ENCODE results near the gene PLXNA2.

DNA sequence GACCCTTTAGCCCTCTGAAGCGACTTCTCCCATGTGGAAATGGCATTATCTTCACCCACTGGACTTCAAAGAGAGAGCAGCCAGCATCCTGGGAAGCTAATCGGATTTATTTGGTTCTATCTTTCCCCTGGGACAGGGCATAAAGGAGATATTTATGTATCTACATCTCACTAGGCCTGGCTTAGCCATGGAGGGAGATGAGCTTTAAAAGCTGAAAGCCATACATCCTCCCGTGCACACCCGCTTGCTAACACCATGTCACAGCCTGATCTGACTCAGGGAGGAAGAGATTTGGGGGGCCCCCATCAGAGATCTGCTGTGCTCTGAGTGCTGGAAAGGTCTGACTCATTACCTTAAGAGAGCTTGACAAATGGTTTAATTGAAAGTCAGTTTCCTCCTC is 155.9 kb downstream of the PLXNA2 start:
- TF ChIP-seq, protein P1, sequence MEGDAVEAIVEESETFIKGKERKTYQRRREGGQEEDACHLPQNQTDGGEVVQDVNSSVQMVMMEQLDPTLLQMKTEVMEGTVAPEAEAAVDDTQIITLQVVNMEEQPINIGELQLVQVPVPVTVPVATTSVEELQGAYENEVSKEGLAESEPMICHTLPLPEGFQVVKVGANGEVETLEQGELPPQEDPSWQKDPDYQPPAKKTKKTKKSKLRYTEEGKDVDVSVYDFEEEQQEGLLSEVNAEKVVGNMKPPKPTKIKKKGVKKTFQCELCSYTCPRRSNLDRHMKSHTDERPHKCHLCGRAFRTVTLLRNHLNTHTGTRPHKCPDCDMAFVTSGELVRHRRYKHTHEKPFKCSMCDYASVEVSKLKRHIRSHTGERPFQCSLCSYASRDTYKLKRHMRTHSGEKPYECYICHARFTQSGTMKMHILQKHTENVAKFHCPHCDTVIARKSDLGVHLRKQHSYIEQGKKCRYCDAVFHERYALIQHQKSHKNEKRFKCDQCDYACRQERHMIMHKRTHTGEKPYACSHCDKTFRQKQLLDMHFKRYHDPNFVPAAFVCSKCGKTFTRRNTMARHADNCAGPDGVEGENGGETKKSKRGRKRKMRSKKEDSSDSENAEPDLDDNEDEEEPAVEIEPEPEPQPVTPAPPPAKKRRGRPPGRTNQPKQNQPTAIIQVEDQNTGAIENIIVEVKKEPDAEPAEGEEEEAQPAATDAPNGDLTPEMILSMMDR (IDR thresholded peaks at IDR 0.05), result no peak
- TF ChIP-seq EP300 (IDR thresholded peaks at IDR 0.05), result no peak
- TF ChIP-seq POLR2A (IDR thresholded peaks at IDR 0.05), result no peak
